ENCODE data around the gene TRIM62. TPM values are rescaled to one million over a fixed set of nuclear protein-coding genes. Genes with fewer than 3 reads are reported as not detected.
A peak's percentile ranks its signal among the peaks of the same experiment; 100 is the strongest.
"Not testable (repeated sequence)": the region's sequence is repeated elsewhere in the genome, so short reads cannot be mapped to it uniquely, and the experiment has no call there.

TRIM62 gene
- total RNA-seq, 4 donors from 2014 or later, result 3.5 to 22.8 (median 17.9) TPM

DNA sequence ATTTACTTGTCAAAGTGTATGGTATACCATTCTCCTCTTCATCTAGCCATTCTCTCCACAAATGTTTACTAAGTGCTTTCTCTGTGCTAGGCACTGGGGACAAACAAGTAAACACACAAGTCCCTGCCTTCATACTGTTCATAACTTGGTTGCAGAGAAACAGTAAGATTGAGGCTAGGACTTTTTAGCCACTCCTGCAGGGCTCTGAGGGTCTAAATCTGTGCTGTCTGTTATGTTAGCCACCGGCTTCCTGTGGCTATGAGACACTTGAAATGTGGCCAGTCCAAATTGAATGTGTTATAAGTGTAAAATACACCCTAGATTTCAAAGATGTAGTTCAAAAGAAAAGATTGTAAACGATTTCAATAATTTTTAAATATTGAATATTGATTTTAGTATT is 50.7 kb downstream of the TRIM62 start:
- no peak for TF ChIP-seq POLR2A (IDR thresholded peaks at IDR 0.05)
- TF ChIP-seq CTCF (IDR thresholded peaks at IDR 0.05), result no peak
- DNase-seq, result no peak
- Histone ChIP-seq H3K27ac (no peak overlapping the region), H3K9me3 (no peaks in the 10 kb centered on the region), H3K4me1 (peaks cover 0 to 16% (median 4%) of the 10 kb centered on the region in 4 donors), H3K4me3 (no peak overlapping the region), H3K27me3 (no peaks in the 10 kb centered on the region), H3K36me3 (no peaks in the 10 kb centered on the region)

- H3K27me3 ChIP-seq, result no peaks in the 10 kb centered on the region
- no peak for DNase-seq
- H3K4me1 ChIP-seq, result peaks cover 0 to 17% (median 4%) of the 10 kb centered on the region in 4 donors
- no peaks in the 10 kb centered on the region for H3K9me3 ChIP-seq
- no peaks in the 10 kb centered on the region for H3K36me3 ChIP-seq
- no peak overlapping the region for H3K27ac ChIP-seq
- no peak overlapping the region for H3K4me3 ChIP-seq
- no peak for TF ChIP-seq CTCF (IDR thresholded peaks at IDR 0.05)
- TF ChIP-seq POLR2A (IDR thresholded peaks at IDR 0.05), result no peak
Observed at GRCh38 chr1:33130297-33130696, 51.5 kb downstream of the TRIM62 start.

DNA sequence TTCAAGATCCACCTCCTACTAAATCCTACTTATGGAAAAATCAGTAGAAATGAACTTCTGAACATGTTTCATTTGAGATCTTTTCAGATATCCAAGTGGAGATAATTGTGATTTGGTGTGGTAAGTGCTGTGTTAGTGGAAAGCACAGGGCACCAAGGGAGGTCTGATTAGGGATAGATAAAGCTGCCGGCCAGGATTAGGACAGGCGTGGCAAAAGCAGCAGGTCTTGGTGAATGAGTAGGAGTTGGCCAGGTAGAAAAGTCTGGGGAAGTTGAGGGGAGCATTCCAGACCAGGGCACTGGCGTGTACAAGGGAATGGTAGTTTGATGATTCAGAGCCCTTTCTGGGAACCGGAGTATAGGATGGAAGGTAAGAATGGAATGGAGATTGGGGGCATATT is 53.1 kb downstream of the TRIM62 start:
- Histone ChIP-seq H3K4me1 (peaks cover 0 to 17% (median 4%) of the 10 kb centered on the region in 4 donors), H3K36me3 (no peaks in the 10 kb centered on the region), H3K27me3 (no peaks in the 10 kb centered on the region), H3K4me3 (no peak overlapping the region), H3K27ac (no peak overlapping the region), H3K9me3 (no peaks in the 10 kb centered on the region)
- TF ChIP-seq CTCF (IDR thresholded peaks at IDR 0.05) (no peak), POLR2A (IDR thresholded peaks at IDR 0.05) (no peak)
- DNase-seq, result no peak

DNA sequence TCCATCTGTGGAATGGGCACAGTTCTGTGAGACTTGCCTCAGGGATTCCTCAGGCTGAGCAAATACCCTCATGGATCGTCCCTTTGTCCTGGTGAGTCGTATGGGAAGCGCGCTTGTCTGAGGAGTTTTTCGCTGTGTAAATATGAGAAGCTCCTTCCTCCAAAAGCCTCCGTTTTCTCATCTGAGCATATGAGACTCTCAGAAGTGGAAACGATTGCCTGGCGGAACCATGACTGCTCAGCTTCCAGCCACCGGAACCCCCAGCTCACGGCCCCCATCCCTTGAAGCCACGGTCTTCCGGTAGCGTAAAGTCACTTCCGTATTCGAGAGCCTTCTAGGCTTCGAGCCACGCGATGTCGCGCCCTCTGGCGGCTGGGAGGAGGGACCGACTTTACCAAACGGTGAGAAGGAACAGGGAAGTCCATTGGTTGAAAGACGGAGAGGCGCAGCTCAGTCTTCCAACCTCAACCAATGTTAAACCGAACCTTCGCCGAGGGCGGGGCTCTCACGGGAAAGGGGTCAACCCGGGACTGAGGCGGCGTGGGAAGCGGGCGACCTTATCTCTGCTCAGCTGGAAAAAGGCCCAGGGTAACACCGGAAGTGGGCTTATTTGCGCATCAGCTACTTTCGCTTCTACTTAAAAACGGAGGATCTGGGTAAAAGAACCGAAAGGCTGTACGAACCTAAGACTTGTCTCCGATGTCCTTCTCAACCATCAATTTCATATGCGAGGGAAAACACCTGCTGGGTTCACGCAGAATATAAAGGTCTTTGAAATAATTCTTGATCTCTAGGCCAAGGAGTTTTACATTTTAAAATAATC is 54.6 kb downstream of the TRIM62 start:
- TF ChIP-seq POLR2A (IDR thresholded peaks at IDR 0.05) (peak; percentile 13 to 40), CTCF (IDR thresholded peaks at IDR 0.05) (peak; percentile 92 to 97 (median 94))
- peaks cover 0 to 17% (median 4%) of the 10 kb centered on the region in 4 donors for H3K4me1 ChIP-seq
- DNase-seq, result peak; percentile 98 to 99 (median 99)
- H3K4me3 ChIP-seq, result peak overlapping the region; percentile 55 to 71 (median 62)
- H3K36me3 ChIP-seq, result no peaks in the 10 kb centered on the region
- H3K9me3 ChIP-seq, result no peaks in the 10 kb centered on the region
- no peaks in the 10 kb centered on the region for H3K27me3 ChIP-seq
- H3K27ac ChIP-seq, result peak overlapping the region; percentile 77 to 87 (median 83)

GRCh38 chr1:33126411-33127000 is 55.3 kb downstream of the TRIM62 start:
- peak overlapping the region; percentile 61 to 87 (median 79) for H3K27ac ChIP-seq
- peak overlapping the region; percentile 55 to 71 (median 62) for H3K4me3 ChIP-seq
- H3K36me3 ChIP-seq, result no peaks in the 10 kb centered on the region
- H3K4me1 ChIP-seq, result peaks cover 0 to 17% (median 4%) of the 10 kb centered on the region in 4 donors
- H3K9me3 ChIP-seq, result no peaks in the 10 kb centered on the region
- H3K27me3 ChIP-seq, result no peaks in the 10 kb centered on the region
- TF ChIP-seq POLR2A (IDR thresholded peaks at IDR 0.05) (no peak), CTCF (IDR thresholded peaks at IDR 0.05) (no peak)
- DNase-seq, result no peak

DNA sequence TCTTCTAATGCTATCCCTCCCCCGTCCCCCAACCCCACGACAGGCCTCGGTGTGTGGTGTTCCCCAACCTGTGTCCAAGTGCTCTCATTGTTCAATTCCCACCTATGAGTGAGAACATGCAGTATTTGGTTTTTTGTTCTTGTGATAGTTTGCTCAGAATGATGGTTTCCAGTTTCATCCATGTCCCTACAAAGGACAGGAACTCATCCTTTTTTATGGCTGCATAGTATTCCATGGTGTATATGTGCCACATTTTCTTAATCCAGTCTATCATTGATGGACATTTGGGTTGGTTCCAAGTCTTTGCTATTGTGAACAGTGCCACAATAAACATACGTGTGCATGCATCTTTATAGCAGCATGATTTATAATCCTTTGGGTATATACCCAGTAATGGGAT is 57.2 kb downstream of the TRIM62 start:
- H3K27ac ChIP-seq, H3K27me3 ChIP-seq, H3K4me3 ChIP-seq, DNase-seq, H3K9me3 ChIP-seq, H3K36me3 ChIP-seq: not testable (repeated sequence)
- H3K4me1 ChIP-seq, result peaks cover 0 to 17% (median 4%) of the 10 kb centered on the region in 4 donors

All from Peyer's patch (tissue), 4 donors.